HG03354 (cell line): ENCODE results near the gene SNRPA.
"Not testable (repeated sequence)": the region's sequence is repeated elsewhere in the genome, so short reads cannot be mapped to it uniquely, and the experiment has no call there.

ENCODE experiments used
- ATAC-seq: cut with Tn5 transposase; IDR thresholded peaks from one replicate; pipeline ENCODE4 v1.9.1; 2021; ENCODE audit warnings: mild to moderate bottlenecking; ENCODE audit not compliant: unreplicated experiment, poor library complexity, severe bottlenecking

SNRPA gene

GRCh38 chr19:40742886-40743285 is 8.1 kb upstream of the SNRPA start:
- no peak for ATAC-seq

- no peak for ATAC-seq
These were observed 7.1 kb upstream of the SNRPA start for GRCh38 chr19:40743926-40744325.

GRCh38 chr19:40744554-40745401 is 6.2 kb upstream of the SNRPA start:
- no peak for ATAC-seq

- ATAC-seq, result no peak
These were observed 5.6 kb upstream of the SNRPA start for GRCh38 chr19:40745402-40745780.

GRCh38 chr19:40747536-40747935 is 3.5 kb upstream of the SNRPA start:
- no peak for ATAC-seq

- peak; percentile 88 for ATAC-seq
These were observed 737 bp upstream of the SNRPA start, which contains the start of gene ACTMAP for GRCh38 chr19:40750058-40750873. Gene ACTMAP, minus strand, starts transcription at chr19:40750477. Its CDS starts 674 bp downstream, at chr19:40749803.

GRCh38 chr19:40752257-40752781 is 1.3 kb downstream of the SNRPA start:
- no peak for ATAC-seq

GRCh38 chr19:40754611-40755247 is 3.7 kb downstream of the SNRPA start:
- no peak for ATAC-seq

GRCh38 chr19:40755248-40755624 is 4.2 kb downstream of the SNRPA start:
- no peak for ATAC-seq

GRCh38 chr19:40755791-40756190 is 4.8 kb downstream of the SNRPA start:
- no peak for ATAC-seq

- ATAC-seq, result no peak
These were observed 5.6 kb downstream of the SNRPA start for GRCh38 chr19:40756502-40757110.

- ATAC-seq, result no peak
These were observed 7.5 kb downstream of the SNRPA start for GRCh38 chr19:40758491-40758890.

- ATAC-seq, result no peak
These were observed 8.3 kb downstream of the SNRPA start for GRCh38 chr19:40759352-40759751.

- no peak for ATAC-seq
These were observed 11.9 kb downstream of the SNRPA start for GRCh38 chr19:40762754-40763470.

- ATAC-seq, result no peak
These were observed 12.5 kb downstream of the SNRPA start for GRCh38 chr19:40763526-40763925.

- no peak for ATAC-seq
These were observed 13.0 kb downstream of the SNRPA start for GRCh38 chr19:40763963-40764362.

- ATAC-seq, result not testable (repeated sequence)
These were observed 15.4 kb downstream of the SNRPA start for GRCh38 chr19:40766385-40766784.

GRCh38 chr19:40768869-40769268 is 17.9 kb downstream of the SNRPA start:
- no peak for ATAC-seq
